Liver (tissue), 9 donors: ENCODE results near the gene MAPK8. TPM values are rescaled to one million over a fixed set of nuclear protein-coding genes. Genes with fewer than 3 reads are reported as not detected.

Experiments
- DNase-seq: peaks from one replicate; pipeline ENCODE4 v3.0.0-alpha.2; 2017; ENCODE audit warnings: low spot score
- H3K27ac ChIP-seq, 2 donors: one replicate each; pipeline ENCODE4 v1.7.0; 2013; ENCODE audit warnings: inconsistent platforms in 2 of 2, low read length in 2 of 2, control low read depth in 1 of 2, low read depth in 1 of 2, mild to moderate bottlenecking in 1 of 2
- H3K27me3 ChIP-seq, 4 donors: one replicate each; pipeline versions ENCODE4 v1.6.1 to v1.7.0; 2013; ENCODE audit warnings: low read length in 3 of 4, inconsistent platforms in 1 of 4, mild to moderate bottlenecking in 1 of 4, moderate library complexity in 1 of 4; ENCODE audit not compliant: control insufficient read depth in 4 of 4, insufficient read depth in 4 of 4
- H3K36me3 ChIP-seq, 4 donors: one replicate each; pipeline versions ENCODE4 v1.6.1 to v1.7.0; 2013; ENCODE audit warnings: low read length in 3 of 4, mild to moderate bottlenecking in 3 of 4, low read depth in 1 of 4, moderate library complexity in 1 of 4; ENCODE audit not compliant: control insufficient read depth in 4 of 4, insufficient read depth in 3 of 4
- H3K4me1 ChIP-seq, 4 donors: one replicate each; pipeline versions ENCODE4 v1.6.1 to v1.7.0; 2013; ENCODE audit warnings: low read length in 3 of 4, mild to moderate bottlenecking in 3 of 4, moderate library complexity in 1 of 4; ENCODE audit not compliant: control insufficient read depth in 4 of 4, insufficient read depth in 4 of 4
- H3K4me3 ChIP-seq, 3 donors: one replicate each; pipeline versions ENCODE4 v1.6.1 to v1.7.0; 2013; ENCODE audit warnings: low read length in 3 of 3, control low read depth in 1 of 3, low read depth in 1 of 3, mild to moderate bottlenecking in 1 of 3
- H3K9ac ChIP-seq, 2 donors: one replicate each; pipeline ENCODE4 v1.7.0; 2013; ENCODE audit warnings: low read length in 2 of 2, mild to moderate bottlenecking in 2 of 2, moderate library complexity in 2 of 2, control low read depth in 1 of 2, low read depth in 1 of 2
- H3K9me3 ChIP-seq, 4 donors: one replicate each; pipeline versions ENCODE4 v1.6.1 to v1.7.0; 2013; ENCODE audit warnings: low read length in 3 of 4; ENCODE audit not compliant: control insufficient read depth in 4 of 4
- EGR1 ChIP-seq, 2 donors: IDR thresholded peaks; 2 replicates each; pipeline ENCODE4 v1.6.1; 2016 to 2018; ENCODE audit warnings: antibody characterized with exemption in 2 of 2, low read depth in 2 of 2
- FOXA1 ChIP-seq: IDR thresholded peaks from 2 replicates; pipeline ENCODE4 v1.6.1; 2016; ENCODE audit warnings: antibody characterized with exemption
- FOXA2 ChIP-seq: IDR thresholded peaks from 2 replicates; pipeline ENCODE4 v1.6.1; 2016; ENCODE audit warnings: antibody characterized with exemption
- GABPA ChIP-seq, 2 donors: IDR thresholded peaks in 1 of 2; conservative IDR thresholded peaks in 1 of 2; 2 replicates each; pipeline ENCODE4 v1.6.1; 2016; ENCODE audit warnings: antibody characterized with exemption in 2 of 2, mild to moderate bottlenecking in 1 of 2, moderate library complexity in 1 of 2
- HNF4A ChIP-seq, 2 donors: conservative IDR thresholded peaks; 2 replicates each; pipeline ENCODE4 v1.6.1; 2016; ENCODE audit warnings: antibody characterized with exemption in 2 of 2, mild to moderate bottlenecking in 2 of 2
- HNF4G ChIP-seq: IDR thresholded peaks from 2 replicates; pipeline ENCODE4 v1.6.1; 2016; ENCODE audit warnings: antibody characterized with exemption
- JUND ChIP-seq, 2 donors: IDR thresholded peaks; 2 replicates each; pipeline ENCODE4 v1.6.1; 2016; ENCODE audit warnings: antibody characterized with exemption in 2 of 2
- NR2F2 ChIP-seq: IDR thresholded peaks from 2 replicates; pipeline ENCODE4 v1.6.1; 2016; ENCODE audit warnings: antibody characterized with exemption
- RAD21 ChIP-seq, 2 donors: IDR thresholded peaks; 2 replicates each; pipeline ENCODE4 v1.6.1; 2016; ENCODE audit warnings: antibody characterized with exemption in 2 of 2, mild to moderate bottlenecking in 2 of 2
- RXRA ChIP-seq, 2 donors: IDR thresholded peaks; 2 replicates each; pipeline ENCODE4 v1.6.1; 2017 to 2018; ENCODE audit warnings: antibody characterized with exemption in 2 of 2, mild to moderate bottlenecking in 1 of 2
- SP1 ChIP-seq: IDR thresholded peaks from 2 replicates; pipeline ENCODE4 v1.6.1; 2018; ENCODE audit warnings: antibody characterized with exemption, mild to moderate bottlenecking
- TAF1 ChIP-seq: conservative IDR thresholded peaks from 2 replicates; pipeline ENCODE4 v1.6.1; 2016; ENCODE audit warnings: antibody characterized with exemption, mild to moderate bottlenecking
- YY1 ChIP-seq: IDR thresholded peaks from 2 replicates; pipeline ENCODE4 v1.6.1; 2016; ENCODE audit warnings: antibody characterized with exemption, mild to moderate bottlenecking
- WGBS: extraction: QIAGEN DNeasy Blood & Tissue Kit; methylation state at CpG from one replicate; pipeline ENCODE4 v1.1.7; 2013; 5-methylcytosine and 5-hydroxymethylcytosine counted together
- polyA plus RNA-seq, 2 donors: library from polyadenylated mRNA; stranded (reverse) in 1 of 2; unstranded in 1 of 2; fragments of 200-250 nt in 1 of 2; fragments of >200 nt in 1 of 2; fragmentation: Nextera tagmentation in 1 of 2; extraction: Ambion mirVana in 1 of 2; gene quantifications; one replicate each; pipeline versions ENCODE4 v1.2.1 to v1.2.3, GENCODE V29; 2013 to 2015
- total RNA-seq, 2 donors: library from RNA; depleted of rRNA; stranded (reverse); fragments of >200 nt; gene quantifications; one replicate each; pipeline ENCODE4 v1.2.3, GENCODE V29; 2014
- TF ChIP-seq, protein P1 (sequence below): IDR thresholded peaks from 2 replicates; pipeline ENCODE4 v1.6.1; 2016; ENCODE audit warnings: antibody characterized with exemption
- TF ChIP-seq, protein P2 (sequence below): IDR thresholded peaks from 2 replicates; pipeline ENCODE4 v1.6.1; 2016; ENCODE audit warnings: antibody characterized with exemption
- TF ChIP-seq, protein P3 (sequence below): IDR thresholded peaks from 2 replicates; pipeline ENCODE4 v1.6.1; 2016; ENCODE audit warnings: antibody characterized with exemption
- TF ChIP-seq, protein P4 (sequence below): fragments of 150-350 bp; IDR thresholded peaks from 2 replicates; pipeline ENCODE4 v1.5.1; 2017; ENCODE audit warnings: improper control_type of control experiment, low read depth, low read length; ENCODE audit not compliant: missing input control
- TF ChIP-seq, protein P5 (sequence below): IDR thresholded peaks from 2 replicates; pipeline ENCODE4 v1.6.1; 2016; ENCODE audit warnings: antibody characterized with exemption, mild to moderate bottlenecking
- donor health status: healthy.
- donor health status: healthy.
- donor health status: healthy.
- donor health status: healthy.
- donor health status: healthy.

MAPK8 gene
- total and polyA plus RNA-seq, 4 donors: 14.9 to 51.6 (median 24.8) TPM

DNA sequence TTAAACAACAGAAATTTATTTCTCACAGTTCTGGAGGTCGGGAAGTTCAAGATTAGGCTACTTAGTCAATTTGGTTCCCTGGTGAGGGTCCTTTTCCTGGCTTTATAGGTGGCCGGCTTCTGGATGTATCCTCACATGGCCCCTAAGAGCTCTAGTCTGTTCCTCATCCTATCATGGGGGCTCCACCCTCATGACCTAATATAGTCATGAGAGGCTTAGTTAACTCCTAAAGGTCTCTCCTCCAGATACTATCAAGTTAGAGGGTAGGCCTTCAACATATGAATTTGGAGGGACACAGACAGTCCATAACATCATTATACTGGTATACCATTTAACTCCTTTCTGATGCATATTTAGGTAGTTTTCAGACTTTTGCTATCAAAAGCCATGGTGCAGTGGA is 7.6 kb downstream of the MAPK8 start:
- Histone ChIP-seq H3K4me3 (no peak overlapping the region), H3K27me3 (no peaks in the 10 kb centered on the region), H3K4me1 (peaks cover 0 to 27% (median 13%) of the 10 kb centered on the region in 4 donors), H3K27ac (no peak overlapping the region), H3K9me3 (no peaks in the 10 kb centered on the region), H3K36me3 (no peaks in the 10 kb centered on the region), H3K9ac (no peak overlapping the region)
- no peak for DNase-seq
- TF ChIP-seq FOXA1: no peak
- TF ChIP-seq GABPA (IDR thresholded peaks at IDR 0.05 in 1 of 2, conservative IDR thresholded peaks at IDR 0.05 in 1 of 2): no peak
- TF ChIP-seq TAF1: no peak
- TF ChIP-seq, protein P1, sequence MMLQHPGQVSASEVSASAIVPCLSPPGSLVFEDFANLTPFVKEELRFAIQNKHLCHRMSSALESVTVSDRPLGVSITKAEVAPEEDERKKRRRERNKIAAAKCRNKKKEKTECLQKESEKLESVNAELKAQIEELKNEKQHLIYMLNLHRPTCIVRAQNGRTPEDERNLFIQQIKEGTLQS: no peak
- no peak for TF ChIP-seq HNF4G
- no peak for TF ChIP-seq EGR1 (IDR thresholded peaks at IDR 0.05; ENCODE audit: low read depth in 2 of 2)
- TF ChIP-seq SP1: no peak
- no peak for TF ChIP-seq RAD21 (IDR thresholded peaks at IDR 0.05)
- no peak for TF ChIP-seq HNF4A (conservative IDR thresholded peaks at IDR 0.05)
- TF ChIP-seq, protein P2, sequence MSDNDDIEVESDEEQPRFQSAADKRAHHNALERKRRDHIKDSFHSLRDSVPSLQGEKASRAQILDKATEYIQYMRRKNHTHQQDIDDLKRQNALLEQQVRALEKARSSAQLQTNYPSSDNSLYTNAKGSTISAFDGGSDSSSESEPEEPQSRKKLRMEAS: no peak
- TF ChIP-seq, protein P3, sequence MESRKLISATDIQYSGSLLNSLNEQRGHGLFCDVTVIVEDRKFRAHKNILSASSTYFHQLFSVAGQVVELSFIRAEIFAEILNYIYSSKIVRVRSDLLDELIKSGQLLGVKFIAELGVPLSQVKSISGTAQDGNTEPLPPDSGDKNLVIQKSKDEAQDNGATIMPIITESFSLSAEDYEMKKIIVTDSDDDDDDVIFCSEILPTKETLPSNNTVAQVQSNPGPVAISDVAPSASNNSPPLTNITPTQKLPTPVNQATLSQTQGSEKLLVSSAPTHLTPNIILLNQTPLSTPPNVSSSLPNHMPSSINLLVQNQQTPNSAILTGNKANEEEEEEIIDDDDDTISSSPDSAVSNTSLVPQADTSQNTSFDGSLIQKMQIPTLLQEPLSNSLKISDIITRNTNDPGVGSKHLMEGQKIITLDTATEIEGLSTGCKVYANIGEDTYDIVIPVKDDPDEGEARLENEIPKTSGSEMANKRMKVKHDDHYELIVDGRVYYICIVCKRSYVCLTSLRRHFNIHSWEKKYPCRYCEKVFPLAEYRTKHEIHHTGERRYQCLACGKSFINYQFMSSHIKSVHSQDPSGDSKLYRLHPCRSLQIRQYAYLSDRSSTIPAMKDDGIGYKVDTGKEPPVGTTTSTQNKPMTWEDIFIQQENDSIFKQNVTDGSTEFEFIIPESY: no peak
- TF ChIP-seq YY1: no peak
- TF ChIP-seq JUND (IDR thresholded peaks at IDR 0.05): no peak
- TF ChIP-seq NR2F2: no peak
- TF ChIP-seq, protein P4, sequence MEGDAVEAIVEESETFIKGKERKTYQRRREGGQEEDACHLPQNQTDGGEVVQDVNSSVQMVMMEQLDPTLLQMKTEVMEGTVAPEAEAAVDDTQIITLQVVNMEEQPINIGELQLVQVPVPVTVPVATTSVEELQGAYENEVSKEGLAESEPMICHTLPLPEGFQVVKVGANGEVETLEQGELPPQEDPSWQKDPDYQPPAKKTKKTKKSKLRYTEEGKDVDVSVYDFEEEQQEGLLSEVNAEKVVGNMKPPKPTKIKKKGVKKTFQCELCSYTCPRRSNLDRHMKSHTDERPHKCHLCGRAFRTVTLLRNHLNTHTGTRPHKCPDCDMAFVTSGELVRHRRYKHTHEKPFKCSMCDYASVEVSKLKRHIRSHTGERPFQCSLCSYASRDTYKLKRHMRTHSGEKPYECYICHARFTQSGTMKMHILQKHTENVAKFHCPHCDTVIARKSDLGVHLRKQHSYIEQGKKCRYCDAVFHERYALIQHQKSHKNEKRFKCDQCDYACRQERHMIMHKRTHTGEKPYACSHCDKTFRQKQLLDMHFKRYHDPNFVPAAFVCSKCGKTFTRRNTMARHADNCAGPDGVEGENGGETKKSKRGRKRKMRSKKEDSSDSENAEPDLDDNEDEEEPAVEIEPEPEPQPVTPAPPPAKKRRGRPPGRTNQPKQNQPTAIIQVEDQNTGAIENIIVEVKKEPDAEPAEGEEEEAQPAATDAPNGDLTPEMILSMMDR: no peak
- no peak for TF ChIP-seq RXRA (IDR thresholded peaks at IDR 0.05)
- TF ChIP-seq, protein P5, sequence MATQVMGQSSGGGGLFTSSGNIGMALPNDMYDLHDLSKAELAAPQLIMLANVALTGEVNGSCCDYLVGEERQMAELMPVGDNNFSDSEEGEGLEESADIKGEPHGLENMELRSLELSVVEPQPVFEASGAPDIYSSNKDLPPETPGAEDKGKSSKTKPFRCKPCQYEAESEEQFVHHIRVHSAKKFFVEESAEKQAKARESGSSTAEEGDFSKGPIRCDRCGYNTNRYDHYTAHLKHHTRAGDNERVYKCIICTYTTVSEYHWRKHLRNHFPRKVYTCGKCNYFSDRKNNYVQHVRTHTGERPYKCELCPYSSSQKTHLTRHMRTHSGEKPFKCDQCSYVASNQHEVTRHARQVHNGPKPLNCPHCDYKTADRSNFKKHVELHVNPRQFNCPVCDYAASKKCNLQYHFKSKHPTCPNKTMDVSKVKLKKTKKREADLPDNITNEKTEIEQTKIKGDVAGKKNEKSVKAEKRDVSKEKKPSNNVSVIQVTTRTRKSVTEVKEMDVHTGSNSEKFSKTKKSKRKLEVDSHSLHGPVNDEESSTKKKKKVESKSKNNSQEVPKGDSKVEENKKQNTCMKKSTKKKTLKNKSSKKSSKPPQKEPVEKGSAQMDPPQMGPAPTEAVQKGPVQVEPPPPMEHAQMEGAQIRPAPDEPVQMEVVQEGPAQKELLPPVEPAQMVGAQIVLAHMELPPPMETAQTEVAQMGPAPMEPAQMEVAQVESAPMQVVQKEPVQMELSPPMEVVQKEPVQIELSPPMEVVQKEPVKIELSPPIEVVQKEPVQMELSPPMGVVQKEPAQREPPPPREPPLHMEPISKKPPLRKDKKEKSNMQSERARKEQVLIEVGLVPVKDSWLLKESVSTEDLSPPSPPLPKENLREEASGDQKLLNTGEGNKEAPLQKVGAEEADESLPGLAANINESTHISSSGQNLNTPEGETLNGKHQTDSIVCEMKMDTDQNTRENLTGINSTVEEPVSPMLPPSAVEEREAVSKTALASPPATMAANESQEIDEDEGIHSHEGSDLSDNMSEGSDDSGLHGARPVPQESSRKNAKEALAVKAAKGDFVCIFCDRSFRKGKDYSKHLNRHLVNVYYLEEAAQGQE: no peak
- no peak for TF ChIP-seq FOXA2
- 93% methylated on average over 2 of the region's 2 CpGs for WGBS
